Keratinocyte (primary cell): ENCODE results near the gene ERBB4. TPM values are rescaled to one million over a fixed set of nuclear protein-coding genes. Genes with fewer than 3 reads are reported as not detected.
A peak's percentile ranks its signal among the peaks of the same experiment; 100 is the strongest.

Experiments
- DNase-seq: peaks from one replicate; pipeline ENCODE4 v3.0.0-alpha.2; 2011; ENCODE audit warnings: low read depth, missing footprints, low spot score
- FAIRE-seq: peaks from 2 replicates; lab custom pipeline; 2011; peaks lifted over from hg19 to GRCh38; lab: Jason Lieb, UNC
- H2AFZ ChIP-seq: 2 replicates; pipeline ENCODE4 v1.6.0; 2012; ENCODE audit warnings: low read length, control low read depth, inconsistent platforms; ENCODE audit not compliant: control insufficient read depth
- H3K27ac ChIP-seq: 2 replicates; pipeline ENCODE4 v1.5.1; 2011; ENCODE audit warnings: low read length; ENCODE audit not compliant: control insufficient read depth, insufficient read depth
- H3K27me3 ChIP-seq: 3 replicates; pipeline ENCODE4 v1.6.0; 2011; ENCODE audit warnings: low read length; ENCODE audit not compliant: control insufficient read depth, insufficient read depth; ENCODE audit errors: extremely low read depth
- H3K36me3 ChIP-seq, 2 experiments: 2 replicates in 1 of 2; 3 replicates in 1 of 2; pipeline ENCODE4 v1.5.1; 2011; ENCODE audit warnings: low read length in 2 of 2, mild to moderate bottlenecking in 1 of 2; ENCODE audit not compliant: control insufficient read depth in 2 of 2, insufficient read depth in 2 of 2; ENCODE audit errors: extremely low read depth in 1 of 2
- H3K4me1 ChIP-seq: 3 replicates; pipeline ENCODE4 v1.5.1; 2011; ENCODE audit warnings: low read length; ENCODE audit not compliant: control insufficient read depth, insufficient read depth; ENCODE audit errors: extremely low read depth
- H3K4me2 ChIP-seq: 3 replicates; pipeline ENCODE4 v1.6.0; 2011; ENCODE audit warnings: low read depth, low read length; ENCODE audit not compliant: control insufficient read depth, insufficient read depth; ENCODE audit errors: extremely low read depth
- H3K4me3 ChIP-seq, 3 experiments: fragments of 200-600 bp in 1 of 3; sonication (generic) in 1 of 3; 2 replicates in 2 of 3; 3 replicates in 1 of 3; pipeline ENCODE4 v1.5.1; 2011 to 2016; ENCODE audit warnings: low read length in 3 of 3, mild to moderate bottlenecking in 3 of 3, control low read depth in 2 of 3, inconsistent platforms in 1 of 3, low read depth in 1 of 3, mixed read lengths in 1 of 3, mixed run types in 1 of 3, moderate library complexity in 1 of 3; ENCODE audit not compliant: control insufficient read depth in 2 of 3, insufficient read depth in 2 of 3; ENCODE audit errors: extremely low read depth in 1 of 3
- H3K79me2 ChIP-seq: 2 replicates; pipeline ENCODE4 v1.6.0; 2012; ENCODE audit warnings: low read length; ENCODE audit not compliant: control insufficient read depth, insufficient read depth
- H3K9ac ChIP-seq: 3 replicates; pipeline ENCODE4 v1.6.0; 2011; ENCODE audit warnings: low read length; ENCODE audit not compliant: control insufficient read depth, insufficient read depth; ENCODE audit errors: extremely low read depth
- H3K9me1 ChIP-seq: 3 replicates; pipeline ENCODE4 v1.6.0; 2011; ENCODE audit warnings: low read length; ENCODE audit not compliant: control insufficient read depth, insufficient read depth; ENCODE audit errors: extremely low read depth
- H3K9me3 ChIP-seq: 2 replicates; pipeline ENCODE4 v1.5.1; 2012; ENCODE audit warnings: low read depth, low read length; ENCODE audit not compliant: control insufficient read depth
- H4K20me1 ChIP-seq: 3 replicates; pipeline ENCODE4 v1.6.0; 2011; ENCODE audit warnings: low read length; ENCODE audit not compliant: control insufficient read depth, insufficient read depth; ENCODE audit errors: extremely low read depth
- CTCF ChIP-seq, 3 experiments: IDR thresholded peaks in 1 of 3; conservative IDR thresholded peaks in 1 of 3; optimal IDR thresholded peaks in 1 of 3; 2 replicates in 2 of 3; 3 replicates in 1 of 3; pipeline versions ENCODE3 to v1.5.1; 2011; ENCODE audit warnings: low read length in 3 of 3, mild to moderate bottlenecking in 3 of 3, moderate library complexity in 2 of 3, control low read depth in 1 of 3, inconsistent platforms in 1 of 3; ENCODE audit not compliant: insufficient read depth in 2 of 3; ENCODE audit errors: extremely low read depth in 1 of 3
- EZH2 ChIP-seq: IDR thresholded peaks from one replicate; pipeline ENCODE4 v1.6.1; 2012; ENCODE audit warnings: inconsistent platforms, mild to moderate bottlenecking, low read length, moderate library complexity
- dilution Hi-C: fragments of 300-500 bp; cut with MboI; formaldehyde crosslinking; loops from one replicate; pipeline ENCODE4 v1.7.0; 2020; ENCODE audit warnings: low sequenced_read_pairs; ENCODE audit not compliant: extremely low pct_ligation_motif_present
- polyA plus RNA-seq, 5 experiments: library from polyadenylated mRNA; depleted of rRNA in 3 of 5; stranded (reverse) in 3 of 5; stranded (forward) in 1 of 5; unstranded in 1 of 5; fragments of >200 nt; gene quantifications; 1 replicate in 1 of 5; 2 replicates in 3 of 5; 3 replicates in 1 of 5; pipeline versions ENCODE4 v1.2.1 to v1.2.3, GENCODE V29; 2011 to 2012; ENCODE audit warnings: missing spikeins in 2 of 5, low read depth in 1 of 5, low replicate concordance in 1 of 5

The ERBB4 gene
- polyA plus RNA-seq, 1 donor (not counting 4 experiments of a cell fraction or from before 2014, with no cell fraction given): 0.01 TPM

GRCh38 chr2:211367711-211368110 lies 1170.9 kb downstream of the ERBB4 start:
- Histone ChIP-seq H3K27me3 (no peaks in the 10 kb centered on the region), H3K9ac (peak overlapping the region; percentile 29), H3K9me3 (no peaks in the 10 kb centered on the region), H3K4me3 (no peak overlapping the region), H3K79me2 (no peaks in the 10 kb centered on the region), H2AFZ (peak overlapping the region; percentile 89), H3K4me2 (peak overlapping the region; percentile 61), H3K27ac (peak overlapping the region; percentile 75), H3K36me3 (no peaks in the 10 kb centered on the region), H3K9me1 (no peaks in the 10 kb centered on the region), H4K20me1 (no peaks in the 10 kb centered on the region), H3K4me1 (peaks cover 8% of the 10 kb centered on the region)
- no peak for TF ChIP-seq EZH2
- TF ChIP-seq CTCF (optimal IDR thresholded peaks at IDR 0.05 in 1 of 3, IDR thresholded peaks at IDR 0.05 in 1 of 3, conservative IDR thresholded peaks at IDR 0.05 in 1 of 3; ENCODE audit: extremely low read depth in 1 of 3, insufficient read depth in 2 of 3, low read length in 3 of 3): no peak
- DNase-seq (no peak), FAIRE-seq (peak; percentile 79)
- dilution Hi-C loops: no loop called here

GRCh38 chr2:211367293-211367692 lies 1171.3 kb downstream of the ERBB4 start:
- H3K4me3 ChIP-seq: no peak overlapping the region
- H3K79me2 ChIP-seq: no peaks in the 10 kb centered on the region
- H3K4me1 ChIP-seq: peaks cover 8% of the 10 kb centered on the region
- H3K27ac ChIP-seq: peak overlapping the region; percentile 75
- TF ChIP-seq CTCF (optimal IDR thresholded peaks at IDR 0.05 in 1 of 3, IDR thresholded peaks at IDR 0.05 in 1 of 3, conservative IDR thresholded peaks at IDR 0.05 in 1 of 3; ENCODE audit: extremely low read depth in 1 of 3, insufficient read depth in 2 of 3, low read length in 3 of 3) (no peak), EZH2 (no peak)
- H2AFZ ChIP-seq: peak overlapping the region; percentile 89
- H3K9me1 ChIP-seq: no peaks in the 10 kb centered on the region
- dilution Hi-C loops: no loop called here
- FAIRE-seq (peak; percentile 44), DNase-seq (no peak)
- peak overlapping the region; percentile 61 for H3K4me2 ChIP-seq
- H3K27me3 ChIP-seq: no peaks in the 10 kb centered on the region
- no peaks in the 10 kb centered on the region for H4K20me1 ChIP-seq
- H3K9ac ChIP-seq: peak overlapping the region; percentile 29
- H3K9me3 ChIP-seq: no peaks in the 10 kb centered on the region
- no peaks in the 10 kb centered on the region for H3K36me3 ChIP-seq
